HCT116 (cell line): Measurements from ENCODE around the gene CHFR. TPM values are rescaled to one million over a fixed set of nuclear protein-coding genes. Genes with fewer than 3 reads are reported as not detected.

Experiments used
- ATAC-seq: fragments of 200-7000 bp; cut with Tn5 transposase; 2 replicates; pipeline ENCODE4 v1.9.1; 2020; ENCODE audit warnings: mild to moderate bottlenecking, moderate library complexity
- BruUV-seq: library from RNA; stranded (reverse); fragments of 400-500 nt; replicated peaks from 2 replicates; lab custom pipeline; 2021; lab: Mats Ljungman, UMichigan
- CTCF ChIA-PET: fragments of 300-600 bp; sonication (Branson Sonifier 250); formaldehyde crosslinking; loops from one replicate; lab custom pipeline; 2021; ENCODE audit warnings: antibody characterized with exemption; lab: Charles Lee
- POLR2A ChIA-PET: fragments of 300-600, 350-600 bp; sonication (Branson Sonifier 250); formaldehyde crosslinking; loops from one replicate; lab custom pipeline; 2021; ENCODE audit warnings: antibody characterized with exemption; lab: Charles Lee
- RAD21 ChIA-PET, 2 experiments: fragments of 300-600 bp; sonication (Branson Sonifier 250); formaldehyde crosslinking; loops; one replicate each; lab custom pipeline; 2023; ENCODE audit warnings: low total read pairs in 2 of 2; ENCODE audit not compliant: uncharacterized antibody in 2 of 2, unreplicated experiment in 2 of 2, low non-redundant PET in 1 of 2; lab: Charles Lee
- DNase-seq: peaks from one replicate; pipeline ENCODE4 v3.0.0-alpha.2; 2010; ENCODE audit warnings: low read depth, low spot score
- H2AFZ ChIP-seq: fragments of 200-600 bp; shearing (Covaris generic), sonication (generic); 2 replicates; pipeline ENCODE4 v1.6.1; 2017; ENCODE audit warnings: low read depth, mixed run types, mixed read lengths, antibody characterized with exemption, low read length; ENCODE audit not compliant: poor library complexity, severe bottlenecking
- H3K27ac ChIP-seq: 2 replicates; pipeline ENCODE4 v1.5.1; 2012; ENCODE audit warnings: low read depth, low read length
- H3K27me3 ChIP-seq: fragments of 200-600 bp; sonication (generic); 2 replicates; pipeline ENCODE4 v1.6.1; 2016; ENCODE audit warnings: mixed run types, low read length, mixed read lengths; ENCODE audit not compliant: insufficient read depth
- H3K36me3 ChIP-seq, 2 experiments: fragments of 200-500 bp in 1 of 2; fragments of 200-600 bp in 1 of 2; sonication (Bioruptor generic) in 1 of 2; sonication (generic) in 1 of 2; 2 replicates each; pipeline versions ENCODE4 v1.5.1 to v1.6.1; 2014 to 2016; ENCODE audit warnings: low read length in 2 of 2, inconsistent platforms in 1 of 2, mixed read lengths in 1 of 2, mixed run types in 1 of 2; ENCODE audit not compliant: insufficient read depth in 2 of 2, control insufficient read depth in 1 of 2
- H3K4me1 ChIP-seq, 2 experiments: fragments of 200-600 bp in 1 of 2; sonication (generic) in 1 of 2; 2 replicates each; pipeline versions ENCODE4 v1.5.1 to v1.6.1; 2012 to 2017; ENCODE audit warnings: low read length in 2 of 2, inconsistent platforms in 1 of 2, mild to moderate bottlenecking in 1 of 2, mixed read lengths in 1 of 2, mixed run types in 1 of 2, moderate library complexity in 1 of 2; ENCODE audit not compliant: insufficient read depth in 2 of 2, control insufficient read depth in 1 of 2
- H3K4me2 ChIP-seq: fragments of 200-600 bp; sonication (generic); 2 replicates; pipeline ENCODE4 v1.6.1; 2017; ENCODE audit warnings: mixed run types, low read length, mixed read lengths
- H3K4me3 ChIP-seq, 2 experiments: fragments of 200-600 bp in 1 of 2; sonication (generic) in 1 of 2; replicated peaks in 1 of 2; 2 replicates each; pipeline ENCODE4 v1.5.1; 2011 to 2016; ENCODE audit warnings: low read length in 2 of 2, control low read depth in 1 of 2, low read depth in 1 of 2, mild to moderate bottlenecking in 1 of 2, mixed read lengths in 1 of 2, mixed run types in 1 of 2
- H3K79me2 ChIP-seq: fragments of 200-600 bp; sonication (generic); 2 replicates; pipeline ENCODE4 v1.6.1; 2017; ENCODE audit warnings: mild to moderate bottlenecking, mixed run types, low read length, moderate library complexity, mixed read lengths; ENCODE audit not compliant: insufficient read depth
- H3K9ac ChIP-seq: fragments of 200-600 bp; sonication (generic); 2 replicates; pipeline ENCODE4 v1.6.1; 2016; ENCODE audit warnings: low read length, mixed read lengths
- H3K9me2 ChIP-seq: fragments of 200-600 bp; sonication (generic), shearing (Covaris generic); 2 replicates; pipeline ENCODE4 v1.6.1; 2017; ENCODE audit warnings: mixed run types, mild to moderate bottlenecking, moderate library complexity; ENCODE audit not compliant: insufficient read depth
- H3K9me3 ChIP-seq, 2 experiments: fragments of 200-500 bp in 1 of 2; fragments of 200-600 bp in 1 of 2; sonication (Bioruptor generic) in 1 of 2; sonication (generic) in 1 of 2; 2 replicates each; pipeline ENCODE4 v1.6.1; 2014 to 2017; ENCODE audit warnings: low read length in 2 of 2, mixed read lengths in 2 of 2, inconsistent platforms in 1 of 2, low read depth in 1 of 2, mild to moderate bottlenecking in 1 of 2, mixed run types in 1 of 2, moderate library complexity in 1 of 2; ENCODE audit not compliant: control insufficient read depth in 1 of 2, insufficient read depth in 1 of 2
- H4K20me1 ChIP-seq: fragments of 200-600 bp; sonication (generic), shearing (Covaris generic); 2 replicates; pipeline ENCODE4 v1.6.1; 2017; ENCODE audit warnings: mixed run types, mild to moderate bottlenecking, moderate library complexity; ENCODE audit not compliant: insufficient read depth
- CBX3 ChIP-seq: IDR thresholded peaks from 2 replicates; pipeline ENCODE4 v1.6.1; 2012; ENCODE audit warnings: low read depth
- CEBPB ChIP-seq: IDR thresholded peaks from 2 replicates; pipeline ENCODE4 v1.6.1; 2012; ENCODE audit warnings: low read depth
- EZH2phosphoT487 ChIP-seq: fragments of 200-600 bp; IDR thresholded peaks from 2 replicates; pipeline ENCODE4 v1.6.1; 2018; ENCODE audit warnings: antibody characterized with exemption, borderline replicate concordance
- RAD21 ChIP-seq: IDR thresholded peaks from 2 replicates; pipeline ENCODE4 v1.6.1; 2012; ENCODE audit warnings: low read depth, mild to moderate bottlenecking
- SIN3A ChIP-seq: IDR thresholded peaks from 2 replicates; pipeline ENCODE4 v1.6.1; 2012; ENCODE audit warnings: low read depth
- SP1 ChIP-seq: IDR thresholded peaks from 2 replicates; pipeline ENCODE4 v1.6.1; 2012; ENCODE audit warnings: low read depth
- TCF7L2 ChIP-seq: IDR thresholded peaks from 2 replicates; pipeline ENCODE4 v1.7.0; 2011; ENCODE audit warnings: borderline replicate concordance, inconsistent platforms; ENCODE audit not compliant: insufficient read depth, insufficient read length; ENCODE audit errors: extremely low read depth
- YY1 ChIP-seq: IDR thresholded peaks from 2 replicates; pipeline ENCODE4 v1.6.1; 2011; ENCODE audit warnings: low read length, low read depth, moderate library complexity, mild to moderate bottlenecking; ENCODE audit not compliant: insufficient replicate concordance; ENCODE audit errors: extremely low read depth
- ZFX ChIP-seq: fragments of 450-650 bp; IDR thresholded peaks from 2 replicates; pipeline ENCODE4 v1.6.1; 2017
- intact Hi-C: fragments of 100-400 bp; cut with micrococcal nuclease; formaldehyde crosslinking; loops from 2 replicates; pipeline ENCODE4 v1.10.0; 2022
- total RNA-seq: library from RNA; stranded (reverse); gene quantifications from one replicate; pipeline ENCODE4 v1.2.1, GENCODE V29; 2021; ENCODE audit not compliant: unreplicated experiment
- TF ChIP-seq, protein P1 (sequence below): IDR thresholded peaks from 2 replicates; pipeline ENCODE4 v1.6.1; 2012

Gene CHFR
- total RNA-seq, 1 experiment from 2014 or later: 0.39 TPM

GRCh38 chr12:132840536-132840935 lies 46.9 kb downstream of the CHFR start:
- H3K9ac ChIP-seq: no peak overlapping the region
- intact Hi-C loops: no loop called here
- RAD21 ChIA-PET: no interaction called here
- ATAC-seq: no peak
- H3K27ac ChIP-seq: no peak overlapping the region
- BruUV-seq: no TSS peak
- no peak for TF ChIP-seq YY1
- no peaks in the 10 kb centered on the region for H3K27me3 ChIP-seq
- no peak overlapping the region for H3K4me2 ChIP-seq
- no peaks in the 10 kb centered on the region for H3K4me1 ChIP-seq
- H3K9me2 ChIP-seq: no peaks in the 10 kb centered on the region
- CTCF ChIA-PET: no interaction called here
- H2AFZ ChIP-seq: no peak overlapping the region
- H3K9me3 ChIP-seq: no peaks in the 10 kb centered on the region
- no peaks in the 10 kb centered on the region for H3K36me3 ChIP-seq
- POLR2A ChIA-PET: no interaction called here
- no peak for DNase-seq
- no peaks in the 10 kb centered on the region for H4K20me1 ChIP-seq
- H3K4me3 ChIP-seq: no peak overlapping the region
- H3K79me2 ChIP-seq: no peaks in the 10 kb centered on the region

DNA sequence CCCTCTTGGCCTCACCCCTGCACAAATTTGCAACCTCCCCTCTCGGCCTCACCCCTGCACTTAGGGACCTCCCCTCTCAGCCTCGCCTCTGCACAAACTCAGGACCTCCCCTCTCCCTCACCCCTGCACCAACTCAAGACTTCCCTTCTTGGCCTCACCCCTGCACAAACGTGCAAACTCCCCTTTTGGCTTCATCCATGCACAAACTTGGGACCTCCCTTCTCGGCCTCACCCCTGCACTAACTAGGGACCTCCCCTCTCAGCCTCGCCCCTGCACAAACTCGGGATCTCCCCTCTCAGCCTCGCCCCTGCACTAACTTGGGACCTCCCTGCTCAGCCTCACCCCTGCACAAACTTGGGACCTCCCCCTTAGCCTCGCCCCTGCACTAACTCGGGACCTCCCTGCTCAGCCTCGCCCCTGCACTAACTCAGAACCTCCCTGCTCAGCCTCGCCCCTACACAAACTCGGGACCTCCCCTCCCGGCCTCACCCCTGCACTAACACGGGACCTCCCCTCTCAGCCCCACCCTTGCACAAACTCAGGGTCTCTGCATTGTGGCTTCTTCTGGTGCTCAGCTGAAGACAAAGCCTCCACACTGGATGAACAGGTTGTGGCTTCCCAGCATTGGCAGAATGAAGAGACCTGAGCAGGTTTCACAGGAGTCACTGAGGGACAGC lies 47.7 kb downstream of the CHFR start:
- BruUV-seq: no TSS peak
- H3K79me2 ChIP-seq: no peaks in the 10 kb centered on the region
- no peaks in the 10 kb centered on the region for H4K20me1 ChIP-seq
- ATAC-seq (no peak), DNase-seq (no peak)
- no peak overlapping the region for H2AFZ ChIP-seq
- no peak overlapping the region for H3K9ac ChIP-seq
- intact Hi-C loops: no loop called here
- POLR2A ChIA-PET: no interaction called here
- CTCF ChIA-PET: no interaction called here
- no peaks in the 10 kb centered on the region for H3K4me1 ChIP-seq
- no peaks in the 10 kb centered on the region for H3K9me3 ChIP-seq
- no peak overlapping the region for H3K4me2 ChIP-seq
- no peaks in the 10 kb centered on the region for H3K9me2 ChIP-seq
- no peak for TF ChIP-seq ZFX
- no peak for TF ChIP-seq EZH2phosphoT487
- TF ChIP-seq TCF7L2: no peak
- no peak for TF ChIP-seq RAD21
- TF ChIP-seq CEBPB: no peak
- no peak for TF ChIP-seq CBX3
- TF ChIP-seq YY1: no peak
- no peak for TF ChIP-seq SIN3A
- TF ChIP-seq, protein P1, sequence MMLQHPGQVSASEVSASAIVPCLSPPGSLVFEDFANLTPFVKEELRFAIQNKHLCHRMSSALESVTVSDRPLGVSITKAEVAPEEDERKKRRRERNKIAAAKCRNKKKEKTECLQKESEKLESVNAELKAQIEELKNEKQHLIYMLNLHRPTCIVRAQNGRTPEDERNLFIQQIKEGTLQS: no peak
- no peak for TF ChIP-seq SP1
- no peak overlapping the region for H3K27ac ChIP-seq
- H3K36me3 ChIP-seq: no peaks in the 10 kb centered on the region
- H3K27me3 ChIP-seq: no peaks in the 10 kb centered on the region
- no peak overlapping the region for H3K4me3 ChIP-seq
- RAD21 ChIA-PET: no interaction called here
